UCSD-AML1 (cell line): ENCODE results near the gene CRKL.
"Not testable (repeated sequence)": the region's sequence is repeated elsewhere in the genome, so short reads cannot be mapped to it uniquely, and the experiment has no call there.

Experiments used
- DNase-seq: peaks from one replicate; lab custom pipeline; 2025; ENCODE audit not compliant: unreplicated experiment; lab: John Stamatoyannopoulos, UW

The CRKL gene, protein sequence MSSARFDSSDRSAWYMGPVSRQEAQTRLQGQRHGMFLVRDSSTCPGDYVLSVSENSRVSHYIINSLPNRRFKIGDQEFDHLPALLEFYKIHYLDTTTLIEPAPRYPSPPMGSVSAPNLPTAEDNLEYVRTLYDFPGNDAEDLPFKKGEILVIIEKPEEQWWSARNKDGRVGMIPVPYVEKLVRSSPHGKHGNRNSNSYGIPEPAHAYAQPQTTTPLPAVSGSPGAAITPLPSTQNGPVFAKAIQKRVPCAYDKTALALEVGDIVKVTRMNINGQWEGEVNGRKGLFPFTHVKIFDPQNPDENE

GRCh38 chr22:20916916-20917810 is at the start of gene CRKL:
Gene CRKL, plus strand, starts transcription at chr22:20917407. Its CDS starts 528 bp downstream, at chr22:20917935.
- peak; percentile 98 for DNase-seq

DNA sequence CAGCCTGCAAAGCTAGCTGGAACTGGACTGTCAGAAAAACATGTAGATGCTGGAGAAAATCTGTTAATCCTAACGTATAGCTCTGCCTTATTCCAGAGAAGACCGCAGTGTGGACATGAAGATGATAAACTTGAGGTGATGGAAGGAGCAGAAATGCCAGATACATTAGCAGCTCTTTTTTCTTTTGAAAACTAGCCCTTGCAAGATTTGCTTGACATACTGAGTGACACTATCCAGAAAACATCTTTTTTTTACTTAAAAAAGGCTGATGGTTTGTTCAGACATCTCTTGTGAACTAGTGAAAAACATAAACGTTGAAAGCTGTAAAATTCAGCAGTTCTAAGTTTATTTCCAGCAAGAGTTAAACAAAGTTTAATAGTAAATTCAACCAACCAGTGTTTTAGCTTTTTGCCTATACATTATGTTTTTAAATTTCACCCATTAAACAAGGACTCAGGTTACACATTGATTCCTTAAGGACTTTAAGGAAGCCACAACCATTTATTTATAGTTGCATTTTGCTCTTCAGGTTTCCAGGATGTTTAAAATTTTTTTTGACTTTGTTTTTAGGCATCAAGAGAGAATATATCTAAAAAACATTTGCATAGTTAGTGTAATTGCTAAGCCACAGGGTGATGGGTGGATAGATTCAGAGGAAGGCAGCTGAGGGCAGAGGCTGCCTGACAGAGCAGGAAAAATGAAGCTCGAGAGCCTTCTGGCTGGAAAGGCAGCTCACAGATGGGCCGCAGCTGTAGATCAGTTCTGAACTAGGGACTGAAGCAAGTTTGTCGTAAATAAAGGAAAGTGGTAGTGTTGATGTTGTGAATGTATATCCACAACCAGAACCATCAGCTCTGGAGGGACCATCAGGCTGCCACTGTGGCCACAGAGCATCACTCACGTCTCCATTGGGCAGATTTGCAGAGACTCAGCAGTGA is 48.9 kb upstream of the CRKL start:
- no peak for DNase-seq

GRCh38 chr22:20869234-20869633 is 48.0 kb upstream of the CRKL start:
- DNase-seq: no peak

DNA sequence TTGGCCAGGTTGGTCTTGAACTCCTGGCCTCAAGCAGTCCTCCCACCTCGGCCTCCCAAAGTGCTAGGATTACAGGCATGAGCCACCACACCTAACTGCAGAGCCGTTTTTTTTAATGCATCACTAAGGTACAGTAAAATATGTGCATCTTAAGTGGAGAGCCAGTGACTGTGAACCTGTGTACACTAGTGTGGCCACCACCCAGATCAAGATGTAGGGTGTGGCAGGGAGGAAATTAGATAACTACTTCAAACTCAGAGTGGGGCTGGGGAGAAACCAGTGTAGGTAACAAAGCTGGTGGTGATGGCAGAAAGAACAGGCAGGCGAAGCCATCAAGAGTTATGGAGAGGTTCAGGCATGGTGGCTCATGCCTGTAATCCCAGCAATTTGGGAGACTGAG is 44.0 kb upstream of the CRKL start:
- DNase-seq: no peak

- no peak for DNase-seq
These were observed 41.9 kb upstream of the CRKL start for GRCh38 chr22:20875296-20875695.

DNA sequence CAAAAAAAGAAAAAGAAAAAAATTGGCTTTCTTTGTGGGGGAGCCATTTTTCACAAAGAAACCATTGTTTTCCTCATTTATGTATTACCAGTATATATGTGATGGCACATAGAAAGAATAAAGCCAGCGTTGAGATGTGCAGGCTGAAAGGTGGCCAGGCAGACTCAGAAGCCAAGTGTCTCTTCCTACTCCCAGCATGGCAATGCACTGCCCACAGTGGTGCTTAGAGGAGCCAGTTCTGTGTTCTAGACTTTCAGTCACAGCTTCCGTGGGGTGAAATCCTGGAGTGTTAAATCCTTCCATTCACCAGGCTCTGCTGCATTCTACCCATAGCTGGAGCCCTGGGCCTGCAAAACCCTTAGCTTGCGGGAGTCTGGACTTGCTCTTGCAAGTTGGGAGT is 39.5 kb upstream of the CRKL start:
- DNase-seq: no peak

DNA sequence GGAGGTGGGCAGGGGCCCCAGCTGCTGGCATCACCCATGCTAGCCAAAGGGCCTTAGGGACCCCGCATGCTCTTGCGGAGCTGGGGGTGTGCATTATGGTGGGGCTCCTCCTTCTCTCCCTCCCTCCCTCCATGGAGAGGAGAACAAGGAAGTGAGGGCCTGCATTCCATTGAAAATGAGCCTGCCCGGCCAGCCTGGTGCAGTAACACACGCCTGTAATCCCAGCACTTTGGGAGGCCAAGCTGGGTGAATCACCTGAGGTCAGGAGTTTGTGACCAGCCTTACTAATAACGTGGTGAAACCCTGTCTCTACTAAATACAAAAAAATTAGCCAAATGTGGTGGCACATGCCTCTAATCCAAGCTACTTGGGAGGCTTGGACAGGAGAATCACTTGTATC is 36.0 kb upstream of the CRKL start:
- no peak for DNase-seq

DNA sequence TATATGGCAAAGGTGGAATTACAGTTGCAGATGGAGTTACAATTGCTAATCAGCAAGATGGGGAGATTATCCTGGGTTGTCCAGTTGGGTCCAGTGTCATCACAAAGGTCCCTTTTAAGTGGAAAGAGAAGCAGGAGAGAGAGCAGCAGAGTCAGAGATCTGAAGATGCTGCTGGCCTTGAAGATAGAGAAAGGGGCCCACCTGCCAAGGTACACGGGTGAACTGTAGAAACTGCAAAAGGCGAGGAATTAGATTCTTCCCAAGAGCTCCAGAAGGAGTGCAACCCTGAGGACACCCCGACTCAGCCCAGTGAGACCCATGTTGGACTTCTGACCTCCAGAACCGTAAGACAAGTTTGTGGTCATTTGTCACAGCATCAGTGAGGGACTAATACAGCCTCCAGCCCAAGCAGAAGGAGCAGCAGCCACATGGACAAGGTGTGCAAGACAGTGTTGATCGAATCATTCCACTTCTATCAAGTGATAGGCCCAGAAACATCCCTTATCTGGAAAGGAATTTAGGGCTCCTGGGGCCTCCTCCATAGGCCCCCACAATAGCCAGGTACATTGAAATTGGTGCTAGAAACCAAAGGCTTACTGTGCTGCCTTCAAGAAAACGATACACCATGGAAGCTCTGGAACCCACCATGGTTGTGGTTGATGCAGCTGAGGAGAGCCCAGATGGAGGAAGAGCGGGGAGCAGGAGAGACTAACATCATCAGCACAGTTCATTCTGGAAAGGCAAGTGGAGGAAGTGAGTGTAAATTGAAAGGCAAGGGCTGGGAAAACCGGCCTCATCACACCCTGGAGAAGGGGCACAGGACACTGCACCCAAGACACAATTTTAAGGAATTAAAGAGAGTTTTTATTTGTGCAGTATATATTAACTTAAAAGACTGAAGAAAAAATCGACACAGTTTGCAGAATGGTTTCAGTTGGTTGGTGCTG is 35.1 kb upstream of the CRKL start:
- no peak for DNase-seq

- no peak for DNase-seq
These were observed 34.4 kb upstream of the CRKL start for GRCh38 chr22:20882855-20883254.

DNA sequence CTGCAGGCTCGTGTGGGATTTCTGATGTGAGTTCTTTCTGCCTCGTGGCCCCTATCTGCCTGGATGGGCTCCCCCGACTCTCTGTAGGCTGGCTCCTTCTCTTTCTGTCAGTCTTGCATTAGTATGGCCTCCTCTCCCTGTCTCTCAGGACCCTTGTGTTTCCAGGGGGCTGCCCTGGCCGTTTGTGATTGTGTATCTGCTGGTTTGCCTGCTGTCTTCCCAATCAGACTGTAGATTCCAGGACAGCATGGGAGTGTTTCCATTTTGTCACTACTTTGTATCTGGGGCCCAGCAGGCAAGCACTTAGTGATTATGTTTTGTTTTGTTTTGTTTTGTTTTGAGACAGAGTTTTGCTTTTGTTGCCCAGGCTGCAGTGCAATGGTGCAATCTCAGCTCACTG is 32.8 kb upstream of the CRKL start:
- DNase-seq: no peak

DNA sequence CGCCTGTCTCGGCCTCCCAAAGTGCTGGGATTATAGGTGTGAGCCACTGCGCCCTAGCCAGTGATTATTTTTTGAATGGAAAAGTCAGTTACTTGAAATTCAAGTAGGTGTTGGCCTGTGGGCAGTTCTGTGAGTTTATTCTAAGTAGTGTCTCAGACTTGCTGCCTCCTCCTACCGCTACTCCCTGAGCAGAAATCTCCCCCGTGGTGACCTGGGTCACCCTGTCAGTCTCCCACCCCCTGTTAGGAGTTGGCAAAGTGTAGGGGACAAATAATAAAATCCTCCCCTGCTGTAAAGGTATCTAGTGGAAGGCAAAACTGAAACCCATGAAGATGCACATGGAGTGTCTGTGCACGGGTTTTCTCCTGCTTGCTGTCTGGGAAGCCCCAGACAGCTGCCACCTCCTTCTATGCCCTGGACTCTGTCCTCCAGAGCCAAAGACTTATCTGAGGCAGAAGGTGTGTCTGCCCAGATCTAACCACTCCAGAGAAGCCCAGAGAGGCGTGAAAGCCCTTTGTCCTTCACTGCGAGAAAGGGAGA is 32.1 kb upstream of the CRKL start:
- no peak for DNase-seq

DNA sequence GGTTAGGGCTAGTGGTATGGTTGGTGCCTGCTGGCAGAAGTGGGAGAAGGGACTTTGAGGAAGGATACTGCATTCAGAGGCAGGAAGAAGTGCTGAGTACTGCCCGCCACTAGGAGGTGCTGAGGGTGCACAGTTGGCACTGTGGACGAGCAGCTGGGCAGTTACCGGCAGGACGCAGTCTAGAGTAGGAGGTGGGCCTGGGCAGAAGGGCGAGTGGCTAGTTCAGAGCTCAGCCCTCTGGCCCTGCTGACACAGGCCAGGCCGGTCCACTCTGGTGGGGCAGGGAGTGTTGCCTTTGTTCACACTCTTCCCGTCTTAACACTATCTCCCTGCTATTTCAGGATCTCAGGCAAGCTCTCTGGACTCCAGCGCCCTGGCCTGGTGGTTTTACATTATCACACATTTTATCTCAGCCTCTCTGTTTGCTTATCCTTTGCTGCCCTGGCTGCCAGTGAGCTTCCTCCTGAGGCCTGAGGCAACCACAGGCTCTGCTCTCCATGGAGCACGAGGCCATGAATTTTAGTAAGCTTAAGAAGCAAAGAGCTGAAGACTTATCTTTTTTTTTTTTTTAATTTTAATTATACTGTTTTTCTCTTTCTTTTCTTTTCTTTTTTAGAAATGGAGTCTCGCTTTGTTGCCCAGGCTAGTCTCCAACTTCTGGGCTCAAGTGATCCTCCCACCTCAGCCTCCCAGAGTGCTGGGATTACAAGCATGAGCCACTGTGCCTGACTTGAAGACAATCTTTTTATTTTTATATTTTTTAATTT is 31.5 kb upstream of the CRKL start:
- DNase-seq: peak; percentile 84

DNA sequence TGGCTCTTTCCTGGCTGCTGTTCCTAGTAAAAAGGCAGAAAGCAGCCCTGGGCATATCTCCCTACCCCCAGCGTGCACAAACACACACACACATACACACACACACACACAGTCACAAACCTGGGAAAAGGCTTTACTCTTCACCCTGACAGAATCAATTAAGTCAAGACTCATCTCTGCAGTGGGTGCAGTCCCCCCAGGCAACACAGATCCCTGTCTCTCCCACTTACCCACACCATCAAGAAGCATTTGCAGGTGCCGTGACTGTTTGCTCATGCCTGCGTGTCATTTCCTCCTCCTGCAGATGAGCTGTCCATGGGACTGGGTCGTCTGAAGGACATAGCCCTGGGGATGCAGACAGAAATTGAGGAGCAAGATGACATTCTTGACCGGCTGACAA is 29.8 kb upstream of the CRKL start:
- no peak for DNase-seq

GRCh38 chr22:20889025-20889704 is 28.0 kb upstream of the CRKL start:
- DNase-seq: no peak

GRCh38 chr22:20889904-20890540 is 27.2 kb upstream of the CRKL start:
- DNase-seq: no peak

- DNase-seq: no peak
These were observed 26.2 kb upstream of the CRKL start for GRCh38 chr22:20890975-20891374.

GRCh38 chr22:20897737-20898136 is 19.5 kb upstream of the CRKL start:
- DNase-seq: not testable (repeated sequence)

GRCh38 chr22:20899827-20900423 is 17.3 kb upstream of the CRKL start:
- no peak for DNase-seq
